GM12865 (cell line): ENCODE results near the gene NEDD4L.
A peak's percentile ranks its signal among the peaks of the same experiment; 100 is the strongest.

Experiments
- DNase-seq: peaks from one replicate; pipeline ENCODE4 v3.0.0; 2010; ENCODE audit warnings: low read depth
- H3K4me3 ChIP-seq: 2 replicates; pipeline ENCODE4 v1.5.1; 2011; ENCODE audit warnings: mild to moderate bottlenecking, low read depth, low read length, control low read depth
- CTCF ChIP-seq: IDR thresholded peaks from 2 replicates; pipeline ENCODE4 v1.5.1; 2011; ENCODE audit warnings: low read length, control low read depth, low read depth, inconsistent platforms; ENCODE audit not compliant: insufficient read depth; ENCODE audit errors: missing control alignments

The NEDD4L gene

GRCh38 chr18:58136879-58137278, 92.9 kb downstream of the NEDD4L start:
- H3K4me3 ChIP-seq, result no peak overlapping the region
- no peak for TF ChIP-seq CTCF
- no peak for DNase-seq

GRCh38 chr18:58139459-58140386, 95.7 kb downstream of the NEDD4L start:
- no peak for TF ChIP-seq CTCF
- no peak overlapping the region for H3K4me3 ChIP-seq
- DNase-seq, result peak; percentile 8

- TF ChIP-seq CTCF, result no peak
- no peak overlapping the region for H3K4me3 ChIP-seq
- DNase-seq, result no peak
Observed at GRCh38 chr18:58140387-58141325, 96.6 kb downstream of the NEDD4L start.

GRCh38 chr18:58143386-58143785, 99.4 kb downstream of the NEDD4L start:
- no peak for TF ChIP-seq CTCF
- H3K4me3 ChIP-seq, result no peak overlapping the region
- no peak for DNase-seq

GRCh38 chr18:58144106-58144505, 100.1 kb downstream of the NEDD4L start:
- DNase-seq, result no peak
- TF ChIP-seq CTCF, result no peak
- H3K4me3 ChIP-seq, result no peak overlapping the region

- no peak overlapping the region for H3K4me3 ChIP-seq
- no peak for DNase-seq
- TF ChIP-seq CTCF, result no peak
Observed at GRCh38 chr18:58144671-58145285, 100.8 kb downstream of the NEDD4L start.
